Endometrial microvascular endothelial cells (primary cell): ENCODE results near the gene E2F1. TPM values are rescaled to one million over a fixed set of nuclear protein-coding genes. Genes with fewer than 3 reads are reported as not detected.

Source experiments
- in situ Hi-C: cut with HindIII; loops from 2 replicates; pipeline ENCODE4 v1.10.0; 2017; ENCODE audit warnings: low sequenced_read_pairs, low pct_unique_long_range_greater_than_20kb; ENCODE audit errors: inconsistent ontology term
- total RNA-seq: library from RNA; depleted of rRNA; stranded (reverse); fragments of >200 nt; gene quantifications from one replicate; pipeline ENCODE4 v1.2.3, GENCODE V29; 2015; ENCODE audit errors: inconsistent ontology term

E2F1 gene
- 11.2 TPM for total RNA-seq

- in situ Hi-C loops: no loop called here
Measured at GRCh38 chr20:33686100-33686983, at the start of gene E2F1. Gene E2F1, minus strand, starts transcription at chr20:33686385. Its CDS starts 121 bp downstream, at chr20:33686264.

GRCh38 chr20:33733654-33734576, 47.7 kb upstream of the E2F1 start:
- in situ Hi-C loops: no loop called here

GRCh38 chr20:33732166-33732970, 46.2 kb upstream of the E2F1 start:
- in situ Hi-C loops: no loop called here

- in situ Hi-C loops: no loop called here
Measured at GRCh38 chr20:33731693-33732165, 45.5 kb upstream of the E2F1 start, which contains the start of gene ZNF341. Gene ZNF341, plus strand, starts transcription at chr20:33731996. Its CDS starts 26 bp downstream, at chr20:33732022.

GRCh38 chr20:33730946-33731692, 44.9 kb upstream of the E2F1 start:
- in situ Hi-C loops: no loop called here

GRCh38 chr20:33729101-33729500, 42.9 kb upstream of the E2F1 start:
- in situ Hi-C loops: no loop called here

- in situ Hi-C loops: no loop called here
Measured at GRCh38 chr20:33728463-33728862, 42.3 kb upstream of the E2F1 start.

- in situ Hi-C loops: no loop called here
Measured at GRCh38 chr20:33727806-33728205, 41.6 kb upstream of the E2F1 start.

GRCh38 chr20:33727115-33727479, 40.9 kb upstream of the E2F1 start:
- in situ Hi-C loops: no loop called here

GRCh38 chr20:33725607-33726264, 39.6 kb upstream of the E2F1 start:
- in situ Hi-C loops: no loop called here

- in situ Hi-C loops: no loop called here
Measured at GRCh38 chr20:33724439-33725094, 38.4 kb upstream of the E2F1 start.

GRCh38 chr20:33721391-33722140, 35.4 kb upstream of the E2F1 start:
- in situ Hi-C loops: no loop called here

GRCh38 chr20:33719989-33720709, 34.0 kb upstream of the E2F1 start, which contains the start of gene PXMP4:
Gene PXMP4, minus strand, starts transcription at chr20:33720310. Its CDS starts 103 bp downstream, at chr20:33720207.
- in situ Hi-C loops: no loop called here

- in situ Hi-C loops: no loop called here
Measured at GRCh38 chr20:33719277-33719988, 33.2 kb upstream of the E2F1 start.

- in situ Hi-C loops: no loop called here
Measured at GRCh38 chr20:33716498-33716897, 30.3 kb upstream of the E2F1 start.
